Ovary (tissue), 9 donors: ENCODE data around the gene NSD1. TPM values are rescaled to one million over a fixed set of nuclear protein-coding genes. Genes with fewer than 3 reads are reported as not detected.
A peak's percentile ranks its signal among the peaks of the same experiment; 100 is the strongest.

Source experiments
- DNase-seq, 5 donors: peaks; one replicate each; pipeline ENCODE4 v3.0.0-alpha.2; 2019 to 2020
- H3K27ac ChIP-seq, 2 donors: fragments of 200-600 bp; one replicate each; pipeline versions ENCODE4 v1.5.1 to v1.8.0; 2019 to 2022
- H3K27me3 ChIP-seq: fragments of 200-600 bp; one replicate; pipeline ENCODE4 v1.8.0; 2022
- H3K36me3 ChIP-seq: fragments of 200-600 bp; sonication (generic); one replicate; pipeline ENCODE4 v1.5.1; 2019
- H3K4me1 ChIP-seq: one replicate; pipeline ENCODE4 v1.8.1; 2013; ENCODE audit warnings: mild to moderate bottlenecking, moderate library complexity; ENCODE audit not compliant: insufficient read depth
- H3K4me3 ChIP-seq: fragments of 200-600 bp; sonication (generic); one replicate; pipeline ENCODE4 v1.5.1; 2017
- H3K9me3 ChIP-seq, 2 donors: fragments of 200-600 bp in 1 of 2; sonication (generic) in 1 of 2; one replicate each; pipeline versions ENCODE4 v1.5.1 to v1.8.1; 2013 to 2019; ENCODE audit warnings: mild to moderate bottlenecking in 1 of 2, moderate library complexity in 1 of 2
- EP300 ChIP-seq: sonication (generic); formaldehyde crosslinking; IDR thresholded peaks from one replicate; pipeline ENCODE4 v1.6.1; 2017; ENCODE audit warnings: antibody characterized with exemption
- POLR2A ChIP-seq: fragments of 450-650 bp; IDR thresholded peaks from one replicate; pipeline ENCODE4 v1.6.1; 2017; ENCODE audit warnings: antibody characterized with exemption, mild to moderate bottlenecking, moderate library complexity
- WGBS, 3 donors: extraction: QIAGEN DNeasy Blood & Tissue Kit in 1 of 3; methylation state at CpG; one replicate each; pipeline versions ENCODE4 v1.1.5 to v1.1.7; 2013 to 2017; 5-methylcytosine and 5-hydroxymethylcytosine counted together
- intact Hi-C, 4 donors: fragments of 100-400 bp; cut with DNase I; formaldehyde crosslinking; loops; one replicate each; pipeline versions ENCODE4 v1.11.0 to v1.15.1; 2022 to 2023
- polyA plus RNA-seq, 2 donors: library from polyadenylated mRNA; stranded (reverse); fragments of 200-250 nt in 1 of 2; fragments of 350-450 nt in 1 of 2; fragmentation: Illumina TruSeq in 1 of 2; extraction: RNeasy Lipid Tissue Mini Kit (QIAGEN cat#74804) in 1 of 2; gene quantifications; one replicate each; pipeline ENCODE4 v1.2.3, GENCODE V29; 2013 to 2014
- total RNA-seq, 7 donors: library from RNA; depleted of rRNA in 2 of 7; stranded (reverse); fragments of >200 nt in 2 of 7; fragmentation: NEBNext Ultra II Directional in 3 of 7; extraction: Animal tissue kit (Norgen Biotek cat#: 25700) in 3 of 7; gene quantifications; one replicate each; pipeline versions ENCODE4 v1.1.0 to v1.2.4, GENCODE V29; 2016 to 2023
- TF ChIP-seq, protein P1 (sequence below), 3 donors: fragments of 450-650 bp in 2 of 3; fragments of 200-600 bp in 1 of 3; IDR thresholded peaks; one replicate each; pipeline versions ENCODE4 v1.5.1 to v1.8.0; 2016 to 2022; ENCODE audit warnings: antibody characterized with exemption in 3 of 3, mild to moderate bottlenecking in 1 of 3
- donor health status: DM: no; HTN: no; CAD: no; lungs with moderate emphysema.
- donor health status: DM: no; HTN: no; CAD: no.
- donor health status: Bipolar disorder and iron deficiency.
- donor health status: DM: yes; HTN: yes; CAD: no.
- donor health status: DM: no; HTN: no; CAD: no.
- donor health status: DM: yes; HTN: yes; CAD: no.

Gene NSD1
- total and polyA plus RNA-seq, 9 donors: 11.5 to 110 (median 75.5) TPM

DNA sequence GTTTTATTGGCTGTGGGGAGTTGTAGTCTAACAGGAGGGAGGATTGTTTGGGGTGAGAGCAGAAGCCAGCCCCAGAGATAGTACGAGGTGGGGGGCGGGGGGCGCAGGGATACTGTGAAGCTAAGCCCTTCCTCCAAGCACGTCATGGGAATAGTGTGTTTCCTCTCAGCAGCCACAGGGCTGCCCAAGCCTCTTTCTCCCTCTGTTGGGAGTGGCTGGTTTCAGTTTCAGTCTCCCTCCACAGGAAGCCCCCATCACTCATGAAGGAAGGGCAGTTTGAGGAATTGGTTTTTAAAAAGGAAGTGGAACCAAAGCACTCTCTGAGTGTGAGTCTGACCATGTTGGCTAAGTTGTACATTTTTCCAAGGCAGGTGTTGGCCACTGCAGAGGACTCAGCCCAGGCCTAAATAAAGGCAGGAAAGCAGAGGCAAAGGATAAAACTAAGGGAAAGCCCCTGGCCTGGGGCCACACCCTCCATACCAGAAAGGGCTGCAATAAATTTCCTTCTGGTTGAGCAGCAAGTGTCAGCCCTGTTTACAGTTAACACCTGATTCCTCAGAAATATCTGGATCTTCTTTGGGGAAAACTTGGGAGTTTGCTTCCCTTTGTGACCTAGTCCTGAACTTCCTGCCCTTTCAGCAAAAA lies 166.8 kb downstream of the NSD1 start:
- DNase-seq: peak in 3 of 5 donors; percentile 55 to 68 (median 60)
- Histone ChIP-seq H3K9me3 (no peaks in the 10 kb centered on the region), H3K27me3 (no peaks in the 10 kb centered on the region), H3K36me3 (no peaks in the 10 kb centered on the region), H3K4me3 (no peak overlapping the region), H3K4me1 (peaks cover 16% of the 10 kb centered on the region), H3K27ac (peak overlapping the region in 1 of 2 donors; percentile 6)
- intact Hi-C loops: loop anchor here in 3 of 4 donors (10.0 kb wide), 1 partner anchor 186 kb away; no protein-coding TSS in a partner anchor
- TF ChIP-seq, protein P1, sequence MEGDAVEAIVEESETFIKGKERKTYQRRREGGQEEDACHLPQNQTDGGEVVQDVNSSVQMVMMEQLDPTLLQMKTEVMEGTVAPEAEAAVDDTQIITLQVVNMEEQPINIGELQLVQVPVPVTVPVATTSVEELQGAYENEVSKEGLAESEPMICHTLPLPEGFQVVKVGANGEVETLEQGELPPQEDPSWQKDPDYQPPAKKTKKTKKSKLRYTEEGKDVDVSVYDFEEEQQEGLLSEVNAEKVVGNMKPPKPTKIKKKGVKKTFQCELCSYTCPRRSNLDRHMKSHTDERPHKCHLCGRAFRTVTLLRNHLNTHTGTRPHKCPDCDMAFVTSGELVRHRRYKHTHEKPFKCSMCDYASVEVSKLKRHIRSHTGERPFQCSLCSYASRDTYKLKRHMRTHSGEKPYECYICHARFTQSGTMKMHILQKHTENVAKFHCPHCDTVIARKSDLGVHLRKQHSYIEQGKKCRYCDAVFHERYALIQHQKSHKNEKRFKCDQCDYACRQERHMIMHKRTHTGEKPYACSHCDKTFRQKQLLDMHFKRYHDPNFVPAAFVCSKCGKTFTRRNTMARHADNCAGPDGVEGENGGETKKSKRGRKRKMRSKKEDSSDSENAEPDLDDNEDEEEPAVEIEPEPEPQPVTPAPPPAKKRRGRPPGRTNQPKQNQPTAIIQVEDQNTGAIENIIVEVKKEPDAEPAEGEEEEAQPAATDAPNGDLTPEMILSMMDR (IDR thresholded peaks at IDR 0.05): no peak
- WGBS, 3 donors: 6 to 11% (median 7%) methylated on average over 4 of the region's 4 CpGs

DNA sequence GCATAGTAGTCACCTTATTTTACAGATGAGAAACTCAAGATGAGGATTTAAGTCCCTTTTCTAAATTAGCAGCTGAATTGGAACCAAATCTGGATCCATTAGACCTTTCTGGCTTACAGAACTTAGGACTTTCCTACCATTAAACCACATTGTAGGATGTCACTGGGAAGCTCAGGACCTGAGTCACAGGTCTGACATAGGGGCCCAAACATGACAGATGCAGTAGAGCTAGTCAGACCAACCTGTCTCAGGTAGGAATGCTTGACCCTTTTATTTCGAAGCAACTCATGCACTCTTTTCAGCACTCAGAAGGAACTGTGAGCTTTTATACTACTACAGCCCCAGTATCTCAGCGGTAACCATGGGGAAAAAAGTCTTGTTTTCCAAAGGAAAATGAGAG lies 167.4 kb downstream of the NSD1 start:
- 85 to 89% (median 85%) methylated on average over 2 of the region's 2 CpGs for WGBS, 3 donors
- H3K27ac ChIP-seq: peak overlapping the region in 1 of 2 donors; percentile 6
- H3K36me3 ChIP-seq: no peaks in the 10 kb centered on the region
- peaks cover 16% of the 10 kb centered on the region for H3K4me1 ChIP-seq
- TF ChIP-seq, protein P1 (IDR thresholded peaks at IDR 0.05): no peak
- TF ChIP-seq EP300 (no peak), POLR2A (no peak)
- DNase-seq: no peak
- no peaks in the 10 kb centered on the region for H3K27me3 ChIP-seq
- intact Hi-C loops: loop anchor here in 3 of 4 donors (10.0 kb wide), 1 partner anchor 186 kb away; no protein-coding TSS in a partner anchor
- no peak overlapping the region for H3K4me3 ChIP-seq
- no peaks in the 10 kb centered on the region for H3K9me3 ChIP-seq

DNA sequence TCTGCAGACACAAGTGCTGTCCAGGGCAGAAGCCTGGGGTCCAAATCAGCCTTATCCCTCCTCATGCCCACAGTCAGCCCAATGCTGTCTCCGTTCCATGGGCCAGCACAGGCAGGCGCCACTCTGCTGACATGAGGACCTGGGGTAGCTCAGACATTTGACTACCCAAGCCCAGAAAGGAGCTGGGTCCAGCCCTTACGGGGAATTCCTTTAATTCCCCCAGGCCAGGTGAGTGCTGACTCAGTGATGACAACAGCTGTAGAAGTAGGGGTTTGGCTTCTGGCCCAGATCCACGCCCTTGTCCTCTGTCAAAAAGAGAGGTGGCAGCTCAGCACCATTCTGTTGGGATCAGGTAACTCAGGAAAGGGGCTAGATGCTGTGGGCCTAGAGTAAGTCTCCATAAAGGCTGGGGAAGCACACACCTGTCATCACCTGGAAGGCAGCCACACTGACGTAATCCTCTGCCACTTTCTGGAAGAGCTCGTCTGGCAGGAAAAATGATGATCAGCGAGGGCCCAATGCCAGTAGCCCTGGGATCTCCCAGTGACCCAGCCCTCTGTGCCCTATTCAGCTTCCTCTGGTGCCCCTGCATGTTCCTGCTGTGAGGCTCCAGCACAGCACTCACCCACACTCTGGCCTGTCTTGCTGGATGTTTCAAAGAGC lies 168.1 kb downstream of the NSD1 start:
- intact Hi-C loops: loop anchor here in 3 of 4 donors (10.0 kb wide), 1 partner anchor 187 kb away; no protein-coding TSS in a partner anchor

DNA sequence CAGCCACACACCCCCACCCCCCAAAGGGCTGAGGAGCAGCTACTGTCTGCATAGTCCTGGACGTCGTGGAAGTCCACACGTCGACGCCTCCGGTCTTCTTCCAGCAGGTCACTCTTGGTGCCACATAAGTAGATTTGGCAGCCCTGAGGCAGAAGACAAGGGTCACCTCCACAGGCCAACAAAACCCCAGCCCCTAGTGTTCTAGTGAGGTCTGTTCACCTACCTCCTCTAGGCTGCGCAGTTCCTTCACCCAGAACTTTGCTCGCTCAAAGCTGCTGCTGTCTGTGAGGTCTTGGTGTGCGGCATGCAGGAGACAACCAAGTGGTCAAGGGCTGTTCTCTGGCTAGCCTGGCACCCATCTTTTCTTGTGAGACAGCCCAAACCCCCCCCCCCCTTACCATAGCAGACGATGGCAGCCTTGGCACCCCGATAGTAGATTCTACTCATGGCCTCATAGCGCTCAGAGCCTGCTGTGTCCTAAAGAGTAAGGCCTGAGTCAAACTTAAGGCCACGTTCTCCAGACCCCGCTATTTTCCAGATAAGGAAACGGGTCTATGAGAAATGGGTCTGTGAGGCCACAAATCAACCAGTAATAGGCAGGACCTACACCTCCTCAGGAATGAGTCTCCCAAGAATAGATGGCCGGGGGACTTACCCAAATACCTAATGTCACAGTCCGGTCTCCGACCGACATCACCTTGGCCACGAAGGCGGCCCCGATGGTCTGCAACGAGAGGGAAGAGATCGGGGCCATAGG lies 169.0 kb downstream of the NSD1 start:
- no peak for DNase-seq
- WGBS, 3 donors: 23 to 32% (median 24%) methylated on average over 24 of the region's 24 CpGs
- intact Hi-C loops: loop anchor here in 3 of 4 donors (10.0 kb wide), 1 partner anchor 188 kb away; no protein-coding TSS in a partner anchor

More for the DNA sequence above, 168.1 kb downstream of the NSD1 start:
- no peaks in the 10 kb centered on the region for H3K36me3 ChIP-seq
- DNase-seq: no peak
- H3K4me3 ChIP-seq: no peak overlapping the region
- TF ChIP-seq, protein P1 (IDR thresholded peaks at IDR 0.05): no peak
- no peak for TF ChIP-seq POLR2A
- no peak for TF ChIP-seq EP300
- H3K4me1 ChIP-seq: peaks cover 16% of the 10 kb centered on the region
- 68 to 72% (median 71%) methylated on average over 7 of the region's 7 CpGs for WGBS, 3 donors
- no peaks in the 10 kb centered on the region for H3K27me3 ChIP-seq
- no peak overlapping the region for H3K27ac ChIP-seq
- H3K9me3 ChIP-seq: no peaks in the 10 kb centered on the region

More for the DNA sequence above, 169.0 kb downstream of the NSD1 start:
- Histone ChIP-seq H3K27me3 (no peaks in the 10 kb centered on the region), H3K27ac (peak overlapping the region in 1 of 2 donors; percentile 60), H3K4me3 (peak overlapping the region; percentile 90), H3K36me3 (no peaks in the 10 kb centered on the region), H3K9me3 (no peaks in the 10 kb centered on the region), H3K4me1 (peaks cover 16% of the 10 kb centered on the region)
- TF ChIP-seq POLR2A: no peak
- no peak for TF ChIP-seq EP300
- TF ChIP-seq, protein P1 (IDR thresholded peaks at IDR 0.05): no peak
